HG02571 (cell line): ENCODE measurements around the gene SSBP2.

Experiments
- ATAC-seq: cut with Tn5 transposase; IDR thresholded peaks from one replicate; pipeline ENCODE4 v1.9.1; 2021; ENCODE audit warnings: mild to moderate bottlenecking, moderate library complexity; ENCODE audit not compliant: unreplicated experiment

The SSBP2 gene

DNA sequence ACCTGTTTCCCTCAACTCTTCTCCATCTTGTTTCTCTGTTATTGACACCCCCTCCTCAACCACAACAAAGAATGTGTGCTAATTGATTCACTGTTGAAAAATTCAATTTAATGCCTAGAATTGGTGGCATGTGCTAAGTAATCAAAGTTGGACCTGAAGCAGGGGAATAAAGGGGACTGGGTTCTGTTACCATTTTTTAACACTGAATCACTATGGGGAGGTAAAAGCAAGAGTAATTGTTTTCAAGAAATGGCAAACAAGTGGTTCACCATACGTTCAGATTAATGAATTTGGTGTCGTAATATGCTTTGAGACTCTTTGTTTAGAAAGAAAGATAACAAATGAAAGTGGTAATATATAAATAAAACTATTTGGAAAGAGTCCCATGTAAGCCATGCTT is 17.0 kb upstream of the SSBP2 start:
- ATAC-seq, result no peak

DNA sequence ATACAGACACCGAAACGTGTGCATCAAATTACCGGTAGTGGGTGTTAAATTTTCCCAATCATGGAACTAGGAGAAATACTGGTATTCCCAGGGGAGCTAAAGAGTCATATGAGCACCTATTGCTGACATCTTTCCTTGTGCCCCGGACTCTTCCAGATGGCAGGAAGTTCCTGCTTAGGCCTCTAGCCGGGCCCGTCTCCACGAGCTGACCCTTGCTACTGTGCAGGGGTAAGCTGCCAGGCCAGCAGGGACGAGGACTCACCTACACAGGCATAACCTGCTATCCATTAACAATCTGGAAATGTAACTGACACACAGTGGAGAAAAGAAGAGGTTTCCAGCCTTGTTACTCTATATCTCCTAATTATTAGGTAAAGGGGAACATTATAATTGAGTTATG is 16.2 kb upstream of the SSBP2 start:
- ATAC-seq, result no peak

DNA sequence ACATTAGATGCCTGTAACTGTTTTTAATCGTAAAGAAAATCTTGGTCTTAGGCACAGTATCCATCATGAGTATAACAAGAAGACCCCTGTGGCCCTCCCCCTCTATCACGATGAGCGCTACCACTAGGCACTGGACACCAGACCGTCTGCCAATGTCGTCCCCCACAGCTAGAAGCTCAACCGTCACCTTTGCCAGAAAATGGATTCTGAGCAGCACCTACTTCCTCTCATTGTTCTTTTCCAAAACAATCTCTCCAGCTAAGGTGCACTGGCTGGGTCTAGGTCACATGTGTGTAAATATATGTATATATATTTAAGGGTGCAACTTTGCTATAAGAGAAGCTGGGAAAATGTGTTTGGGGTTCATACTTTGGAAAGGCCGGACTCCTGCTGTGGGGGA is 15.7 kb upstream of the SSBP2 start:
- no peak for ATAC-seq

DNA sequence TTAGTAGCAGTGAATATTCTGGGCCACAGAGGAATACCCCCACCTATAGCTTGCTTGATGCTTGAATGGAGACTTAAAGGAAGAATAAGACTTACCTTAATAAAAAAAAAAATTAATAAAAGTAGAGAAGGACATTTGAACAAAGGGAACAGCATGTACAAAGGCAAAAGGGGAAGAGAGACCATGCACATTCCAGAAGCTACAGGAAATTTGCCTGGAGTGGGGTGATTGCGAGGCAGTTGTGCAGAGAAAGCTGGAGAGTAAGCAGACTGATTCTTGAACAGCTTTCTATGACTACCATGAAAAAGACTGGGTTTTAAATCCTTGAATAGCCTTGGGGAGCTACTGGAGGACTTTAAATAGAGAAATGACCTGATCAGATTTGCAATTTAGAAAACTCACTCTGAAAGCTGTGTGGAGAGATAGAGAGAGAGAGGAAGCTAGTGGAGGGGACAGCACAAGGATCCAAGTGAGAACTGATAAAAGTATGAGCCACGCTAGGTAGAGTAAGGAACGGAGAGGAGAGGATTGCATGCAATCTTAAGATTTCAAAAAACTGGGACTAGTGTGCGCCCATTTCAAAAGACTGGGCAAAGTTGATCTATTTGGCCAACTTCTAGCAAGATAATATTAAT is 12.5 kb upstream of the SSBP2 start:
- no peak for ATAC-seq

DNA sequence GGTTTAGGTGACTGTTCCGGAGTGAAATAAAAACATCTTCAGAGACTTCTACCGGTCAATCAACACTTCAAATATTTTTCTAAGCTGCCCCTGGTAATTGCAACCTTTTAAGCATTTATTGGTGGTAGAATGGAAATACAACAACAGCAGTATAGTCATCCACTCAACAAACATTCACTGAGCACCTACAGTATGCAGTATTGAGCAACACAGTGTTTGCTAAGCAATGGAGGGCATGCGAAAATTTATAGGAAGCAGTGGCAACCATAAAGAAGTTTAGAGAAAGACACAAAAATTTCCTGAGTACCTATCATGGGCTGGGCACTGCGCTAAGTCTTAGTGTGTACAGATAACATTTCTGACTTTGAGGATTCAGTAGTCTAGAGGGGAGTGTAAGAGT is 12.0 kb upstream of the SSBP2 start:
- no peak for ATAC-seq

DNA sequence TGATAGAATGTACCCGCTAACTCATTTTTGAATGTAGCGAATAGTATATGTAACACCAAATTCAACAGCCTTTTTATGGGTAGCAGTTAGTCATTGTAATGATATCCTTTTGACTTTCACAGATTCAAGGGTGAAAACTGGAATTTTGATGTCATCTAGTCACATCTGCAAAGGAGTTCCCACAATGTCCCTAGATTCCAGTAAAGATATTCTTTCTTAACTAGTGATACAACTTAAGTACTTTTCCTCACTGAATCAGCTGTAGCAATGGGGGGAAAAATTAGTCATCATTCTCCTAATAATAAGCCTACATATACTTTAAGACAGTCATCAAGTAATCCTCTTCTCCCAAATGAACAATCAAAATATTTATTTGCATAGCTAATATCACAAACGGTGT is 11.5 kb upstream of the SSBP2 start:
- ATAC-seq, result no peak

DNA sequence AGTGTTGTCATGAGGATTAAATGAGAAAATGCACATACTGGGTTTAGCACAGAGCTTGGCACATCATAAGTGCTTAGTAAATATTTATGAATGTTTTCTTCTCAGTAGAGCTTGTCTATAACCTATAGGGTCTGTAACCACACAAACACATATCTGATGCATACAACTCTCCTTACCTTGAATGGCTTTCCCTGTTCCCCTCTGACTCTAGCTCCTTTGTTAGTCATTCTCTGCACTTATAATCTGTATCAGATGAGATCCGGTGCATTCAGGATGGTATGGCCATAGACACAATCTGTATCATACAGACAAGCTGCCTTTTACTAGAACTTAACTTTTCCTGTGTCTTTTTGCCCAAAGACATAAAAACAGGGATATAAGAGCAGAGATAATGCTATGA is 11.1 kb upstream of the SSBP2 start:
- ATAC-seq, result no peak

DNA sequence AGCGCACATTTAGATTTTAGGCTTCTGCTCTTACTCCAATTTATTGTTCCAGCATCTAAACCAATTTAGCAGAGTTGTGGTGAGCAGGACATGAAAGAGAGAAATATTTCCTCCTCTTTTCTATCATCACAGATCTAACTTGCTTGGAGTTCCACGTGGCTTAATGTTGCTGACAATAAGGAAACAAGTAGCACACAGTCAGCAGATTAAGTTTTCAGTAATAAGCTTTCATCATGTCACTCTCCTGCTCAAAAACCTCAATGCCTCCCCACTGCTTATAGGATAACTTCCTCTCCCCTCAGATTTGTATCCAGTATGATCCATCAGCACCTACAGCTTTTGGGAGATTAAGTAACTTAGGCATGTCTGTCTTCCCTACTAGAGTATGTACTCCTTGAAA is 10.4 kb upstream of the SSBP2 start:
- no peak for ATAC-seq

DNA sequence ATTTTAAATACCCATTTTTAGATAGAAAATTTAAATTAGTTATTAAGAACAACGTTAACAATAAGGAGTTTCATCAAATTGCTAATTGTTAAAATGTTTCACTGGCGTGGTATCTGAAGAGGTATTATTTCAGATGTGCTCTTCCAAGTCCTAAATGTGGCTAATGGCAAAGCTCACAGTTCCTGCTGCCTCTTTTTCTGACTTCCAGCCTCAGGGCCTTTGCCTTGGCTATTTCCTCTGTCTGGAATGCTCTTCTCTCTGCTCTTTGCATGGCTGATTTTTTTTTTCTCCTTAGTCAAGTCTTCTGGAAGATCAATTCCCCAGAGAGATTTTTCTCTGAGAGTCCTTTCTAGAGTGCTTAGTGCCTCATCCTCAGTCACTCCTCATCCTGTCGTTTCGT is 9.6 kb upstream of the SSBP2 start:
- no peak for ATAC-seq

DNA sequence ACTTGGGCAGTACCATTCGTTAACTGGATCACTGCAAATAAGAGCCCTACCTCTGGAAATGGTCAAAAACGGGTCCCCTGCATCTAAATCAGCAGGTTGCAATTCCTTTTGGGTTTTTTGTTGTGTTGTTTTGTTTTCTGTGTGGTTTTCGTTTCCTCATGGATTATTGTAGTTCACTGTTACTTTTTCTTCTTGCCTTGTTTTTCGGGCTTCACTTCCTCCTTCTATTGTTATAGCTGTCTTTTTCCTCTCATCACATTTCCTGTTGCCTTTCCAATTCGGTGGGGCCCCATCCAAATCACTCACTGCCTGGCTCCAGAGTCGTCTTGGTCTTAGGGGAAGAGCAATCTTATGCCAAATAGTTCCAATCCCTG is 8.7 kb upstream of the SSBP2 start:
- no peak for ATAC-seq

DNA sequence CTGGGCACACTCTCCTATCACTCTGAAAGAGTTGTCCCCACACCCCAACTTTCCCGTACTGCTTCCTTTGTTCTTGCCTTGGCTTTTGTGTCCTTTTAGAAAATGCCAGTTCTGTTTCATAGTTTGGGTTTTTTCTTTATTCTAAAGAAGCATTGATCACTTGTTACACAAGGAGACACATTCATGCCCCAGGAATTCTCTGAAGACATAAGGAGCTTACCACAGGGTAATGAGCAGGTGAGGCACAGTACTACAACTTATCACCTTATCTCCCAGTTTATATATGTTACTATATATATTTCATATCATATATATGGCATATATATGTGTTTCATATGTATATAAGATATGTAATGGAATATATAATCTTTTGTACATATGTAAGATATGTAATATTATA is 6.5 kb upstream of the SSBP2 start:
- no peak for ATAC-seq

DNA sequence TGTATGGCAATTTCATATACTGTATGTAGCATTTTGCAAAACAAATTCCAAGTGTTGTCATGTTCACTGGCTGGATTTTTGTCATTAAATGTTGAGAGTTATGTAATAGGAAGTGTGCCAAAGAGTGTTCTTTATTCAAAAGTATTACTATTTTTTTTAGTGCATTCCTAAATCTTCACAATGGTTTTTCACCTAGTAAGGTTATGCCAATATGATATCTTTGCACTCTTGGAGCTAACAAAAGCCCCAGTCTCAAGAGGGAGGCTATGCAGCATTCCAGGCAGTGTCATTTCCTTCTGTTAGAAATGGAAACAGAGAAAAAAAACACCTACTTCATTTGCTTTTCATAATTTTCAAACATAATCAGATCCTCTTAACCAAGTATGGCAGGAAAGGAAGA is 5.1 kb upstream of the SSBP2 start:
- ATAC-seq, result no peak

DNA sequence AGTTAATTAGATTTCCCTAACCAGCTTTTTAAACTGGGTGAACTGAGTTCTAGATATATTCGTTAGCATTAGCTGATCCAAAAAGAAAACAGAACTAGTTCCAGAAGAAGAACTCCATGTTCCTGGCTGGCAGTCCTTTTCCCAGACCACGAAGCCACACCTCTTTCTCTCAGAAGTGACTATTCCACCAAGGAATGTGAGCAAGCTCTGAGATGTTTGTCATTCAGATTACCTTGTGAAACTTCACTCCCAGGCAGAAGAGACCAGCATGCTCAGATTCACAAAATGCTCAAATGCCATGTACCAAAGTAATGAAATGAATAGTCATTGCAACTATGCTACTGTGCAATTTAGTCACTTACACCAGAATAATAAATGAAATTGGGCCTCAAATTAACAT is 4.4 kb upstream of the SSBP2 start:
- ATAC-seq, result no peak

DNA sequence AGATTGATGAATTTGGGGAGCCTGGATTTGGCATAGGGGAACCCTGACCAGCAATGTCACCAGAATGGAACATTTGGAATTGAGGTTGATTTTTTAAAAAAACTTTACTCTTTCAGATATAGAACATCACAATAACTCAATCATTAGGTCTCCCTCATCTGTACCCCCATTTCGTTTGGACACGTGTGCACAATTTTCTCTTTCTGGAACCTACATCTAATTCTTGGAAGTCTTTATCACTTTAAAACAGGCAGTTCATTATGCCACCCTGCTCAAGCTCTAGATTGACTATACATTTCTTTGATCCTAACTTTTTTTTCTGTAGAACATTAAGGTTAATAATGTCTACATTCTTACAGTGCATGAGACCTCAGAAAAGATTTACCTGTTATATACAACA is 3.7 kb upstream of the SSBP2 start:
- ATAC-seq, result no peak

DNA sequence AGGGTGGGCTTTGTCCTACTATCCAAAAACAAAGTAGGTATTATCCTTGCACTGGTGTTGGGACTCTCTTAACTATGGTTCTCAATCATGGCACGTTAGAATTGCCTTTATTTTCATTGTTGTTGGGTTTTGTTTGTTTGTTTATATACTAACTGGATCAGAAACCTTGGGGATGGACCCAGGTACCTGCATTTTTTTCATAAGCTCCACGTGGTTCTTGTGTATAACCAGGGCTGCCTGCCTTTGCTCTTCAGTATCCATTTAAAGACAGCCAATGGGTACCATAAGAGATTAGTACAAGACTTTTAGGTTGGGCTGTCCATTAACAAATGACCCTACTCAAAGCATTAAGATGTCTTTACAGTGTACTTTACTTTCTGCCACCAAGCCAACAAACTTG is 2.5 kb upstream of the SSBP2 start:
- no peak for ATAC-seq

DNA sequence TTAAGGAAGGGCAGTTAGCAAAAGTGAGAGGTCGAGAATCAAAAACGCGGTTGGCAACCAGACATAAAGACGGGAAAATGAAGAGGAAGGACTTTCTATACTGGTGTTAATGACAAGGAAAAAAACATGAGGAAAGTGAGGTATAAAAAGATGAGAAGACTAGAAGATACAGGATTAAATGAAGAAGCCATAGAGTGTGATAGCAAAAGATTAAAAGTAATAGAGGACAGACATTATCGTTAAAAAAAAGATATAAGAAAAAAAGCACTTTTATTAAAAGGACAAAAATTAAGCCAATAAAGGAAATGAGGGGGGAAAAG is 1.7 kb upstream of the SSBP2 start:
- ATAC-seq, result no peak

DNA sequence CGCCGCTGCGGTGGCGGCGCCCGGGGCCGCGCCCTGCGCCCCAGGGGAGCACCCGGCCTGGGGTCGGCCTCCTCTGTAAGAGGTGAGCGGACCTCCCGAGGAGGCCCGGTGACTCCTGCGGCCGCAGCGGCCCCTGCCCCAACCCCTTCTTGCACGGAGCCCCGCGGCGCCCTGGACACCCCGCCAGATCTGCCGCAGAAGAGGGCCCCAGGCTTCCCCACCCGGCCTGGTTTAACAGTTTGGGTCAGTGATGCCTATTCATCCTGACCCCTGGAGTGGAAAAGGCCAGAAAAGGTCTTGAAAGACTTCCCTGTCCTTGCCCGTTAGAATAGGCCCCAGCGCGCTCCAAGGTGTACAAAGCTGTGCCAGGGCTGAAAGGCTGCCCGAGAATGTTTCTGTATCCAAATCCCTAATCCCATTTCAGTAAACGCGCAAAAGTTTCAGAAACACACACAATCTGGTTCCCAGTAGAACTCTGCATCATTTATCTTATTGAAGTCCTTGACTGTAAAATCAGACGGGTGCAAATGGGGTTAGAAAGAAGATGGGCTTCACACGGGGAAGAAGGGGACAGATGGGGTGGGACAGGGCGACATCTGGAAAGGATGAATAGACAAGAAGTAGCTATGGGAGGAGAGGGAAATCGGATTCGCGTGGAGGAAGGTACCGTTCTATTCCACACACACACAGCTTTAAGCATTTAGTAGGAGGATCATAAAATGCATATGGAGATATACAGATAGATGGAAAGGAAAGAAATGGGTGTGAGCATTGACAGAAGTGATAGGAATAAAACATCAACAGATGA is 1.1 kb upstream of the SSBP2 start:
- no peak for ATAC-seq

DNA sequence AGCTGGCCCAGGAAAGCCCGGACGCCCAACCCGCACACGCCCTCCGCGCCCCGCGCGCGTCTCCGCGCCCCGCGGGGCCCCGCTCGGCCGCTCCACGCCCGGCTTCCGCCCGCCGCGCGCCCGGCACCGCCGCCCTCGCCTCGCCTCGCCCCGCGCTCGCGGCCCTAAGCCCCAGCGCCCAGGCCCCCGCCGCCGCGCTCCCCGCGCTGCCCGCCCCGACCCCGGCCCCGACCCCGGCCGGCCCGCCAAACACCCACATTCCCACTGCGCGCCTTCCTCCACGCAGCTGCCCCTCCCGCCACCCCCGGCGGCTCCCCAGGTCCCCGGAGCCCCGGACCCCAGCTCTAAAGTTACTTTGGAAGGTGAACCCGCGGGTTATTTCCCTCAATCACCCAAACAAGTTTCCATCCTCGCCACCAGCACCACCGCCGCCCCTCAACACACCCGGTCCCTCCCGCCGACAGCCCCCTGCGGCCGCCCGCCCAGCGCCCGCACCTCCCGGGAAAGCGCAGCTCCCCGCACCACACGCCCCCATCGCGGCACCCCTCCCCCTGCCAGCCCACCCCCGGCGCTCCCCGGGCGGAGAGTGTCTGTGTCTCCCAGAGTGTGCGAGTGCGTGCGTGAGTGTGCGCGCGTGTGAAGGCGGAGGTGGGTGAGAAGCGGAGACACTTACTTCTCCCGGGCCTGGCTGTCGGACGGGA is 439 bp downstream of the SSBP2 start:
- peak; percentile 21 for ATAC-seq

DNA sequence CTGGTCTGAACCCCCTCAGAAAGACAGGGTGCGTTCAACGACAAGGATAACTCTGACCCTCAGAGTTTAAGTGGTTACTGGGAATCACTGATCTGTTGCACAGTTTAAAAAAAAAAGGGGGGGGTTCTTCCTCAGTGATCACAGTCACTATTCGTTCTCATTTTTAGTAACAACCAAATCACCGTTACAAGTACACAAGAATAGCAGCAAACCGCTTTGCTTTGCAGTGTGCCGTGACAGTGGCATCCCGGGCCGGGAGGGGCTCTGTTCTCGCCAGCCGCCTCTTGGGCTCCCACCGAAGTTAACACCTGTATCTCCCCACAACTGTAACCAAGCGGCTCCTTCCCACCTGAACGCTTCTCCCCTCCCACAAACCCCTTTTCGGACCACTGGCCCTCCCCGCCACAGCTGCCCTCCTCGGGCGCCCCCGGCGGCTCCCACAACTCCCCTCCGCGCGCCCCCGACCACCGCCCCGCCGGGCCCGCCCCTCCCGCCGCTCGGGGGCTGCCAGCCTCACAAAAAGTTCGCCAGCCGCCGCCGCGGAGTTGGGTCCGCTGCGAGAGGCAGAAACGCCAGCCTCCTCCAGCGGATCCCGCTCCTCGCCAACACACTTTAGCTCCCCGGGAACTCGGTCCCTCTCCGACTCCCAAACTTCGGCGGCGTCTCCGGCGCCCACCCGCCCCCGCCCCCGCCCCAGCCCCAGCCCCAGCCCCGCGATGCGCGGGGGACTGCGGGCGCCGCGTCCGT is 1.2 kb downstream of the SSBP2 start:
- ATAC-seq, result peak; percentile 22

DNA sequence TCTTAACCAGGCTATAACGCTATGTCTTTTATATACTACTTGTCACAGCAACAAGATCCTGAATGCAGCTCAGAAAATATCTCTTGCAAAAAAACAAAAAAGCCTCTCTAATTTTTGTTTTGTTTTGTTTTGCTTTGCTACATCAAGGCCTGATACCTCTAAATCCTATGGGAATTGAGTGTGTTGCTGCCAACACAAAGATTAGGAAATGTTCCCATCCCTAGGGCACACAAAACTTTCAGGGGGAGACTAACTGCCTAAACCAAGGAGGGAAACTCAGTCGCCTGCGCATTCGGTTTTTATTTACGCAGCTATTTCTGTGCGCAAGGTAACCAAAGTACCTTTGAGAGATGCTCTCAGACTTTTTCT is 1.7 kb downstream of the SSBP2 start:
- ATAC-seq, result no peak

DNA sequence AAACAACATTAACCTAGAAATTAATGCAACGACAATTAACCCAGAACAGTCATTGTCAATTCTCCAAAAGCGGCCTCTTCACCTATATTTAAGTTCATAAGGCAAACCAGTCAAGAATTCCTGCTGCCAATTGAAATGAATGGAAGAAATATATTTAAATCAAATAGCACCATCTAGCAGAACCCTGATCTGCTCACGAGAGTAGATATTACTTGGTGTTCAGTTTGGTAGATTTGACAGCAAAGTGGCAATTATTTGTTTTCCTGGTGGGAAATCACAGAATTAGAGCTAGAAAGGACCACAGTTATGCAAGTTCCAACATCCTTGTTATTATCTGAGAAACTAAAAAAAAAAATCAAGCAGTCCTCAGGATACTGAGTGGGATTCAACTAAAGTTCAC is 2.3 kb downstream of the SSBP2 start:
- no peak for ATAC-seq

DNA sequence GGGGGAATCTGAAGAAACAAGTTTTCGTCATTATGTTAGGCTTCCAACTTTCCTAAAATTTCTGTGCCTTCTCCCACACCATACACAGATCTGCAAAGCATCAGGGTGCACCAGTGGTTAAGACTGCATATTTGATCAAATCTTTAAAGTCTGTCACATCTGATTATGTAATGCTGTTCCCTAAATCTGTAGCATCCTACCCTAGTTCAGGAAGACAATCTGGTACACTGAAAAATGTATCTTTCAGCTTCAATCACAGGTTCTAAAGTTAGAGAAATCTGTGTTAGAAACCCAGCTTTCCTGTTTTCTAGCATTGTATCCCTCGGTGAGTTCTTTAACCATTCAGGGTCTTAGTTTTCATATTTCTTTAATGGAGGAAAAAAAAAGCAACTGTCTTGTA is 3.9 kb downstream of the SSBP2 start:
- no peak for ATAC-seq
